ENCODE data around the gene PIGN. TPM values are rescaled to one million over a fixed set of nuclear protein-coding genes. Genes with fewer than 3 reads are reported as not detected.
A peak's percentile ranks its signal among the peaks of the same experiment; 100 is the strongest.

PIGN gene, protein sequence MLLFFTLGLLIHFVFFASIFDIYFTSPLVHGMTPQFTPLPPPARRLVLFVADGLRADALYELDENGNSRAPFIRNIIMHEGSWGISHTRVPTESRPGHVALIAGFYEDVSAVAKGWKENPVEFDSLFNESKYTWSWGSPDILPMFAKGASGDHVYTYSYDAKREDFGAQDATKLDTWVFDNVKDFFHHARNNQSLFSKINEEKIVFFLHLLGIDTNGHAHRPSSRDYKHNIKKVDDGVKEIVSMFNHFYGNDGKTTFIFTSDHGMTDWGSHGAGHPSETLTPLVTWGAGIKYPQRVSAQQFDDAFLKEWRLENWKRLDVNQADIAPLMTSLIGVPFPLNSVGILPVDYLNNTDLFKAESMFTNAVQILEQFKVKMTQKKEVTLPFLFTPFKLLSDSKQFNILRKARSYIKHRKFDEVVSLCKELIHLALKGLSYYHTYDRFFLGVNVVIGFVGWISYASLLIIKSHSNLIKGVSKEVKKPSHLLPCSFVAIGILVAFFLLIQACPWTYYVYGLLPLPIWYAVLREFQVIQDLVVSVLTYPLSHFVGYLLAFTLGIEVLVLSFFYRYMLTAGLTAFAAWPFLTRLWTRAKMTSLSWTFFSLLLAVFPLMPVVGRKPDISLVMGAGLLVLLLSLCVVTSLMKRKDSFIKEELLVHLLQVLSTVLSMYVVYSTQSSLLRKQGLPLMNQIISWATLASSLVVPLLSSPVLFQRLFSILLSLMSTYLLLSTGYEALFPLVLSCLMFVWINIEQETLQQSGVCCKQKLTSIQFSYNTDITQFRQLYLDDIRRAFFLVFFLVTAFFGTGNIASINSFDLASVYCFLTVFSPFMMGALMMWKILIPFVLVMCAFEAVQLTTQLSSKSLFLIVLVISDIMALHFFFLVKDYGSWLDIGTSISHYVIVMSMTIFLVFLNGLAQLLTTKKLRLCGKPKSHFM
- 7.4 and 8.7 TPM in 2 replicates for polyA plus RNA-seq
- polyA minus RNA-seq, result 33.6 and 35.1 TPM in 2 replicates

DNA sequence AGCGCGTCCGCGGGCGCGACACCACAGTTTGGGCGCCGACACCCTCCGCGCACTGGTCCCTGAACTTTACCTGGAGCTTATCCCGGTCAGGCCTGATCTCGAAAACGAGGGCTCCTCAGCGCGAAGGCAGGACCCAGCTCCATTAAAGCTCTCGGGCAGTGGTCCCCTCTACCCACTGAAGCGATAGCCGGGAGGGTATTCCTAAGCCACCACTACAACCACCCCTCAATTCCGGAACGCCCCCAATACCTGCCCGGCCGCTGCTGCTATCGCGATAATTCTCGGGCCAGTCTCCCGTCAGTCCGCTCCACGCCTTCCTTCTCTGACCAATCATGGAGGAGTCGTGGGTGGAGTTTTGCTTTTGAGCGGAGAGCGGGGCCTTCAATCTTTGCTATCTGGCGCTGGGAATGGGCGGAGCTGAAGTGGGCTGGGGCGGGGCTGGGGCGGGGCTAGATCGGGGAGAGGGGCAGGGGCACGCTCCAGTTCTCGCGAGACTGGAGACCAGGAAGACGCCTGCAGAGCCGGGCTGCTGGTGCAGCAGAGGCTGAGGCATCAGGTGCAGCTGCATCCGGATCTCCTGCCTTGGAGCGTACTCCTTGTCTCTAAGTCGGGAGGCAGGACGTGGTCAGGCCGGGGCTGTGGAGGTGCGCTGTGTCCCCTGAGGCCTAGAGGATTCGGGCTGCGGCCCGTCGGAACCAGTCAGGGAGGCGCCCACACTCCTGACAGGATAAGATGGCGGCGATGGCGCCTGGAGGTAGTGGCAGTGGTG, at the start of gene PIGN, which contains the start of gene RELCH:
TSS of gene PIGN (minus strand) at position 283 of the 769 bp plus-strand sequence. CDS start 25,703 bp downstream, outside the sequence.
TSS of gene RELCH (plus strand) at position 482 of the 769 bp plus-strand sequence. CDS start at position 733, 251 bp downstream.
- peak within 1 kb of the TSS; percentile 99 for H3K4me2 ChIP-seq (ENCODE audit: low read length)
- peaks cover 17% of the 10 kb centered on the region for H4K20me1 ChIP-seq (ENCODE audit: insufficient read depth)
- TF ChIP-seq MXI1 (conservative IDR thresholded peaks at IDR 0.05; ENCODE audit: poor library complexity, severe bottlenecking), result peak; percentile 83
- TF ChIP-seq, protein P1, sequence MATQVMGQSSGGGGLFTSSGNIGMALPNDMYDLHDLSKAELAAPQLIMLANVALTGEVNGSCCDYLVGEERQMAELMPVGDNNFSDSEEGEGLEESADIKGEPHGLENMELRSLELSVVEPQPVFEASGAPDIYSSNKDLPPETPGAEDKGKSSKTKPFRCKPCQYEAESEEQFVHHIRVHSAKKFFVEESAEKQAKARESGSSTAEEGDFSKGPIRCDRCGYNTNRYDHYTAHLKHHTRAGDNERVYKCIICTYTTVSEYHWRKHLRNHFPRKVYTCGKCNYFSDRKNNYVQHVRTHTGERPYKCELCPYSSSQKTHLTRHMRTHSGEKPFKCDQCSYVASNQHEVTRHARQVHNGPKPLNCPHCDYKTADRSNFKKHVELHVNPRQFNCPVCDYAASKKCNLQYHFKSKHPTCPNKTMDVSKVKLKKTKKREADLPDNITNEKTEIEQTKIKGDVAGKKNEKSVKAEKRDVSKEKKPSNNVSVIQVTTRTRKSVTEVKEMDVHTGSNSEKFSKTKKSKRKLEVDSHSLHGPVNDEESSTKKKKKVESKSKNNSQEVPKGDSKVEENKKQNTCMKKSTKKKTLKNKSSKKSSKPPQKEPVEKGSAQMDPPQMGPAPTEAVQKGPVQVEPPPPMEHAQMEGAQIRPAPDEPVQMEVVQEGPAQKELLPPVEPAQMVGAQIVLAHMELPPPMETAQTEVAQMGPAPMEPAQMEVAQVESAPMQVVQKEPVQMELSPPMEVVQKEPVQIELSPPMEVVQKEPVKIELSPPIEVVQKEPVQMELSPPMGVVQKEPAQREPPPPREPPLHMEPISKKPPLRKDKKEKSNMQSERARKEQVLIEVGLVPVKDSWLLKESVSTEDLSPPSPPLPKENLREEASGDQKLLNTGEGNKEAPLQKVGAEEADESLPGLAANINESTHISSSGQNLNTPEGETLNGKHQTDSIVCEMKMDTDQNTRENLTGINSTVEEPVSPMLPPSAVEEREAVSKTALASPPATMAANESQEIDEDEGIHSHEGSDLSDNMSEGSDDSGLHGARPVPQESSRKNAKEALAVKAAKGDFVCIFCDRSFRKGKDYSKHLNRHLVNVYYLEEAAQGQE (IDR thresholded peaks at IDR 0.05; ENCODE audit: borderline replicate concordance), result peak; percentile 86
- peak; percentile 97 for TF ChIP-seq POLR2AphosphoS5 (IDR thresholded peaks at IDR 0.05)
- peak; percentile 72 for TF ChIP-seq TAF1 (IDR thresholded peaks at IDR 0.05; ENCODE audit: low read depth)
- TF ChIP-seq SMC3 (conservative IDR thresholded peaks at IDR 0.05; ENCODE audit: poor library complexity), result no peak
- TF ChIP-seq, protein P2, sequence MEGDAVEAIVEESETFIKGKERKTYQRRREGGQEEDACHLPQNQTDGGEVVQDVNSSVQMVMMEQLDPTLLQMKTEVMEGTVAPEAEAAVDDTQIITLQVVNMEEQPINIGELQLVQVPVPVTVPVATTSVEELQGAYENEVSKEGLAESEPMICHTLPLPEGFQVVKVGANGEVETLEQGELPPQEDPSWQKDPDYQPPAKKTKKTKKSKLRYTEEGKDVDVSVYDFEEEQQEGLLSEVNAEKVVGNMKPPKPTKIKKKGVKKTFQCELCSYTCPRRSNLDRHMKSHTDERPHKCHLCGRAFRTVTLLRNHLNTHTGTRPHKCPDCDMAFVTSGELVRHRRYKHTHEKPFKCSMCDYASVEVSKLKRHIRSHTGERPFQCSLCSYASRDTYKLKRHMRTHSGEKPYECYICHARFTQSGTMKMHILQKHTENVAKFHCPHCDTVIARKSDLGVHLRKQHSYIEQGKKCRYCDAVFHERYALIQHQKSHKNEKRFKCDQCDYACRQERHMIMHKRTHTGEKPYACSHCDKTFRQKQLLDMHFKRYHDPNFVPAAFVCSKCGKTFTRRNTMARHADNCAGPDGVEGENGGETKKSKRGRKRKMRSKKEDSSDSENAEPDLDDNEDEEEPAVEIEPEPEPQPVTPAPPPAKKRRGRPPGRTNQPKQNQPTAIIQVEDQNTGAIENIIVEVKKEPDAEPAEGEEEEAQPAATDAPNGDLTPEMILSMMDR (IDR thresholded peaks at IDR 0.05; ENCODE audit: poor library complexity, severe bottlenecking), result no peak
- TF ChIP-seq EP300 (conservative IDR thresholded peaks at IDR 0.05; ENCODE audit: poor library complexity, severe bottlenecking), result peak; percentile 36
- peak within 1 kb of the TSS; percentile 81 for H2AFZ ChIP-seq (ENCODE audit: low read depth, low read length)
- H3F3A ChIP-seq (ENCODE audit: insufficient read depth, low read length, poor library complexity, severe bottlenecking), result peaks cover 2% of the 10 kb centered on the region
- H3K79me2 ChIP-seq (replicated peaks; ENCODE audit: insufficient read depth, low read length), result peaks cover 52% of the 10 kb centered on the region
- no peaks in the 10 kb centered on the region for H3K36me3 ChIP-seq (ENCODE audit: insufficient read depth, low read length)
- H3K4me3 ChIP-seq (ENCODE audit: low read length), result peak within 1 kb of the TSS; percentile 86
- no peaks in the 10 kb centered on the region for H3K9me2 ChIP-seq (ENCODE audit: insufficient read depth, low read length)
- H3K9ac ChIP-seq (ENCODE audit: low read length), result peak within 1 kb of the TSS; percentile 95
- no peaks in the 10 kb centered on the region for H3K9me3 ChIP-seq (ENCODE audit: low read length)
- H3K27ac ChIP-seq (ENCODE audit: low read length), result peak within 1 kb of the TSS; percentile 97
- H3K27me3 ChIP-seq (ENCODE audit: insufficient read depth, low read depth, low read length), result no peaks in the 10 kb centered on the region

DNA sequence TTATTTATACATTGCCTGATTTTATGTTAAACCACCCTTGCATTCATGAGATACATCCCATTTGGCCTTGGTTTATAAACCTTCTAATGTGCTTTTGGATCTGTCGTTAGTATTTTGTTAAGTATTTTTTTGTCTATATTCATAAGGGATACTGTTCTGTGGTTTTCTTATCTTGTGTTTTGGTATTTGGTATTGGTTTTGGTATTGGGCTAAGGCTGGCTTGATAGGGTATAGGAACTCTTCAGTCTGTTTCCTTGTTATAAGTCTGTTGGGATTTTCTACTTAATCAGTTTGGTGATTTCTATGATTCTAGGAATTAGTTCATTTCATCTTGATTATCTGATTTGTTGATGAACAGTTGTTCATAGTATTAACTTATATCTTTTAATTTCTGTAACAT, 49.4 kb upstream of the PIGN start:
- TF ChIP-seq MXI1 (conservative IDR thresholded peaks at IDR 0.05; ENCODE audit: poor library complexity, severe bottlenecking) (no peak), EZH2 (IDR thresholded peaks at IDR 0.05; ENCODE audit: borderline replicate concordance, insufficient read depth, low read length, poor library complexity, severe bottlenecking) (no peak), POLR2AphosphoS5 (IDR thresholded peaks at IDR 0.05) (no peak), EP300 (conservative IDR thresholded peaks at IDR 0.05; ENCODE audit: poor library complexity, severe bottlenecking) (no peak), RAD21 (conservative IDR thresholded peaks at IDR 0.05) (no peak), SMC3 (conservative IDR thresholded peaks at IDR 0.05; ENCODE audit: poor library complexity) (no peak), TAF1 (IDR thresholded peaks at IDR 0.05; ENCODE audit: low read depth) (no peak)
- TF ChIP-seq, protein P1 (IDR thresholded peaks at IDR 0.05; ENCODE audit: borderline replicate concordance), result no peak
- TF ChIP-seq, protein P2 (IDR thresholded peaks at IDR 0.05; ENCODE audit: poor library complexity, severe bottlenecking), result no peak
- Histone ChIP-seq H3K79me2 (replicated peaks; ENCODE audit: insufficient read depth, low read length) (no peaks in the 10 kb centered on the region), H3K9me2 (ENCODE audit: insufficient read depth, low read length) (no peaks in the 10 kb centered on the region), H3K4me3 (ENCODE audit: low read length) (no peak overlapping the region), H3K9me3 (ENCODE audit: low read length) (no peaks in the 10 kb centered on the region), H3K27me3 (ENCODE audit: insufficient read depth, low read depth, low read length) (no peaks in the 10 kb centered on the region), H4K20me1 (ENCODE audit: insufficient read depth) (no peaks in the 10 kb centered on the region), H2AFZ (ENCODE audit: low read depth, low read length) (no peak overlapping the region), H3K4me2 (ENCODE audit: low read length) (no peak overlapping the region), H3K9ac (ENCODE audit: low read length) (no peak overlapping the region), H3K27ac (ENCODE audit: low read length) (no peak overlapping the region), H3F3A (ENCODE audit: insufficient read depth, low read length, poor library complexity, severe bottlenecking) (no peaks in the 10 kb centered on the region), H3K36me3 (ENCODE audit: insufficient read depth, low read length) (peaks cover 13% of the 10 kb centered on the region)

Data from neural cell (in vitro differentiated cells).